SK-MEL-5 (cell line): ENCODE data around the gene SUPT7L. TPM values are rescaled to one million over a fixed set of nuclear protein-coding genes. Genes with fewer than 3 reads are reported as not detected.

Experiments
- DNase-seq: peaks from one replicate; pipeline ENCODE4 v3.0.0-alpha.2; 2016; ENCODE audit warnings: low read depth, low spot score
- in situ Hi-C: cut with HindIII; loops from 2 replicates; pipeline ENCODE4 v1.10.0; 2016; ENCODE audit warnings: low sequenced_read_pairs, high pct_unique_total_duplicates, low pct_unique_long_range_greater_than_20kb
- small RNA-seq, 2 experiments: library from RNA; depleted of rRNA; stranded (forward); fragments of <200 nt; gene quantifications; one replicate each; pipeline ENCODE3, GENCODE V24; 2014
- total RNA-seq: library from RNA; depleted of rRNA; stranded (reverse); fragments of >200 nt; shearing (Covaris generic); gene quantifications from 2 replicates; pipeline ENCODE4 v1.2.3, GENCODE V29; 2014; rRNA removed

The SUPT7L gene
- total RNA-seq, 1 experiment from 2014 or later = 54.7 TPM

DNA sequence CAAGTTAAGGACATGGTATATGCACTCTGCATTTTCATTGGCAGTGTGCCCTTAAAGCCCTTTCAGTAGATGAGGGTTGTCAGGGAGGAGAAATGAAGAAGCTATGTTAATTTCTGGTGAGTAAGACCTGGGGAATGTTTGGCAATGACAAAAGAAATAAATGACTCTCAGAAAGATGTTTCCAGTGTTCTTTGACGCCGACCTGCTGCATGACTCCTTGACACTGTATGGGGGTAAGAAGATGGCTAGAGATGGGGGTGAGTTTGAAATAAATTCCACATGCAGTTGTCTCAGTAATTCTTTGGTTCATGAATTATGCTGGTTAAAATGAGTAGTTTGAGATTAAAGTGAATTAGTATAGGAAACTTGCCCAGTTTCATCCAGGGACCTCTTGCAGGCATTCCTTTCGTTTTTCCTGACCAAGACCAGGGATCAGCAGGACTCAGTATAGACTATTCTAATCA is 40.5 kb downstream of the SUPT7L start:
- in situ Hi-C loops = no loop called here
- no peak for DNase-seq

DNA sequence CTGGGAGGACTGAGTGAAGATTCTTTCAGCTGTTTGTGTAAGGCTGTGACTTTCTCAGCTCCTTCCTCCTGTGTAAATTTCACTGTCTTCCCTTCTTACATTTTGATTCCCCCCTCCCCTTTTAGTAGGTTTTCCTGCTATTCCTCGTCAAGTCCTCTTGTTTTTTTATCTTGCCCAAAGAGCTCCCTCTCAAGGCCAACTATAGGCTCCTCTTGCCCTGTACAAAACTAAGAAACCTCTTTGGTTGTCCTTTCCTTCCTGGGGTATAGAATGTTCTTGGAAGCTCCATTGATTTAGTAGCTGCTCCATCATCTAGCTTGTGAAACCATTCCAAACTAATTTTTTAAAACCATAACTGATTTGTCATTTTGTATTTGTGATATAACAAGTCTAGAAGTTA is 41.9 kb downstream of the SUPT7L start:
- peak; percentile 47 for DNase-seq
- in situ Hi-C loops = no loop called here

GRCh38 chr2:27615316-27615715 is 48.1 kb downstream of the SUPT7L start:
- in situ Hi-C loops = no loop called here
- no peak for DNase-seq

GRCh38 chr2:27613985-27614384 is 49.4 kb downstream of the SUPT7L start:
- in situ Hi-C loops = no loop called here

DNA sequence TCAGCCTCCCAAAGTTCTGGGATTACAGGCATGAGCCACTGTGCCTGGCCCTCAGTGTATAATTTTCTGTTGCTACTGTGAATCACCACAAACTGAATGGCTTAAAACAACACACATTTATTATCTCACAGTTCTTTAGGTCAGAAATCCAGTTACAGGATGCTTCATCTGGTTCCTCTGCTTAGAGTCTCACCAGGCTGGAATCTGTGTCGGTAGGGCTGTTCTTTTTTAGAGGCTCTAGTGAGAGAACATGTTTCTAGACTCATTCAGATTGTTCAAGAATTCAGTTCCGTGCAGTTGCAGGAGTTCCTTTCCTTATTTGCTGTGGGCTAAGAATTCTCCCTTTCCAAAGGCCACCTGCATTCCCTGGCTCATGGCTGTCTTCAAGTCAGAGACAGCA is 56.8 kb downstream of the SUPT7L start:
- in situ Hi-C loops = no loop called here
- no peak for DNase-seq

More at GRCh38 chr2:27613985-27614384, 49.4 kb downstream of the SUPT7L start:
- DNase-seq = no peak

Small RNAs within 50 kb of the gene (small RNA-seq; reads per million reads assigned to genes)
- gene RF00340 = 0 reads per million in 2 experiments

Other genes starting within 250 kb of the SUPT7L start
- 66.0 and 66.8 TPM in 2 replicates for gene NRBP1, start 235.0 kb downstream of the SUPT7L start, total RNA-seq
- not detected in 2 replicates for gene KRTCAP3, start 221.2 kb downstream of the SUPT7L start, total RNA-seq
- 17.1 and 23.4 TPM in 2 replicates for gene IFT172, start 173.9 kb downstream of the SUPT7L start, total RNA-seq
- gene FNDC4, start 168.4 kb downstream of the SUPT7L start, total RNA-seq = 1.2 and 1.5 TPM in 2 replicates
- gene GCKR, start 166.8 kb downstream of the SUPT7L start, total RNA-seq = not detected in 2 replicates
- 6.2 and 7.3 TPM in 2 replicates for gene ZNF512, start 80.6 kb downstream of the SUPT7L start, total RNA-seq
- 10.9 and 14.1 TPM in 2 replicates for gene CCDC121, start 34.6 kb downstream of the SUPT7L start, total RNA-seq
- gene GPN1, start 34.6 kb downstream of the SUPT7L start, total RNA-seq = 39.8 and 40.5 TPM in 2 replicates
- 36.6 and 39.8 TPM in 2 replicates for gene SLC4A1AP, start 275 bp upstream of the SUPT7L start, total RNA-seq
- gene MRPL33, start 108.1 kb upstream of the SUPT7L start, total RNA-seq = 210 and 245 TPM in 2 replicates
- 1.6 and 2.4 TPM in 2 replicates for gene RBKS, start 226.8 kb upstream of the SUPT7L start, total RNA-seq
- gene BABAM2, start 227.1 kb upstream of the SUPT7L start, total RNA-seq = 48.7 and 50.7 TPM in 2 replicates